ENCODE data around the gene MDM2.

DNA sequence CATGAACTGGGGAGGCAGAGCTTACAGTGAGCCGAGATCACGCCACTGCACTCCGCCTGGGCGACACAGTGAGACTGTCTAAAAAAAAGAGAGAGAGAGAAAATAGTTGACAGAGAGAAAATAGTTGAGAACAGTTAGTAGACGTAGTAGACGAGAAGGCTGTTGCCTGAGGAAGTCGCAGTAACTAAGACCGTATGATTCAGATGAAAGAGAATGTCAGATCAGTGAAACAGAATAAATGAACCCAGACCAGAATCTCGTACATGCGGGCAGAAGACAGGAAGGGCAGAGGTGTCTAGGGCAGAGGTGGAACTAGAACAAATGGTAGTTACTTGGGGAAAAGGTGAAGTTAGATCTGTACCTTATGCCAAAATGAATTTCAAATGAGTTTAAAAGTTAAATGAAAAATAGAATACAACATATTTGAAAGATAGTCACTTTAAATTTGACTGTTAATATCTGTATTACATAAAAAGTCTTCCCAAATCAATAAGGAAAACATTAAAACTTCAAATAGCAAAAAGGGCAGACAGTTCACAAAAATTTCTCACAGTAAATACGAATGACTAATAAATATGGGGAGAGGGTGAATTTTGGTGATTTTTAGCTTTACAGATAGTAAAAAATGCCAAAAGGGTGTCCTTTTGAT is 17.7 kb downstream of the MDM2 start:
- TF ChIP-seq, protein P1, sequence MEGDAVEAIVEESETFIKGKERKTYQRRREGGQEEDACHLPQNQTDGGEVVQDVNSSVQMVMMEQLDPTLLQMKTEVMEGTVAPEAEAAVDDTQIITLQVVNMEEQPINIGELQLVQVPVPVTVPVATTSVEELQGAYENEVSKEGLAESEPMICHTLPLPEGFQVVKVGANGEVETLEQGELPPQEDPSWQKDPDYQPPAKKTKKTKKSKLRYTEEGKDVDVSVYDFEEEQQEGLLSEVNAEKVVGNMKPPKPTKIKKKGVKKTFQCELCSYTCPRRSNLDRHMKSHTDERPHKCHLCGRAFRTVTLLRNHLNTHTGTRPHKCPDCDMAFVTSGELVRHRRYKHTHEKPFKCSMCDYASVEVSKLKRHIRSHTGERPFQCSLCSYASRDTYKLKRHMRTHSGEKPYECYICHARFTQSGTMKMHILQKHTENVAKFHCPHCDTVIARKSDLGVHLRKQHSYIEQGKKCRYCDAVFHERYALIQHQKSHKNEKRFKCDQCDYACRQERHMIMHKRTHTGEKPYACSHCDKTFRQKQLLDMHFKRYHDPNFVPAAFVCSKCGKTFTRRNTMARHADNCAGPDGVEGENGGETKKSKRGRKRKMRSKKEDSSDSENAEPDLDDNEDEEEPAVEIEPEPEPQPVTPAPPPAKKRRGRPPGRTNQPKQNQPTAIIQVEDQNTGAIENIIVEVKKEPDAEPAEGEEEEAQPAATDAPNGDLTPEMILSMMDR (IDR thresholded peaks at IDR 0.05; ENCODE audit: low read depth, low read length) = no peak
- no peak for TF ChIP-seq EZH2phosphoT487 (IDR thresholded peaks at IDR 0.05; ENCODE audit: low read depth)

Data from OCI-LY3 (cell line).